Amygdala (tissue), 56 donors: ENCODE results near the gene DHX15.
A peak's percentile ranks its signal among the peaks of the same experiment; 100 is the strongest.

Experiments used
- DNase-seq, 56 donors: peaks; one replicate each; lab custom pipeline; 2025; lab: John Stamatoyannopoulos, UW

The DHX15 gene

DNA sequence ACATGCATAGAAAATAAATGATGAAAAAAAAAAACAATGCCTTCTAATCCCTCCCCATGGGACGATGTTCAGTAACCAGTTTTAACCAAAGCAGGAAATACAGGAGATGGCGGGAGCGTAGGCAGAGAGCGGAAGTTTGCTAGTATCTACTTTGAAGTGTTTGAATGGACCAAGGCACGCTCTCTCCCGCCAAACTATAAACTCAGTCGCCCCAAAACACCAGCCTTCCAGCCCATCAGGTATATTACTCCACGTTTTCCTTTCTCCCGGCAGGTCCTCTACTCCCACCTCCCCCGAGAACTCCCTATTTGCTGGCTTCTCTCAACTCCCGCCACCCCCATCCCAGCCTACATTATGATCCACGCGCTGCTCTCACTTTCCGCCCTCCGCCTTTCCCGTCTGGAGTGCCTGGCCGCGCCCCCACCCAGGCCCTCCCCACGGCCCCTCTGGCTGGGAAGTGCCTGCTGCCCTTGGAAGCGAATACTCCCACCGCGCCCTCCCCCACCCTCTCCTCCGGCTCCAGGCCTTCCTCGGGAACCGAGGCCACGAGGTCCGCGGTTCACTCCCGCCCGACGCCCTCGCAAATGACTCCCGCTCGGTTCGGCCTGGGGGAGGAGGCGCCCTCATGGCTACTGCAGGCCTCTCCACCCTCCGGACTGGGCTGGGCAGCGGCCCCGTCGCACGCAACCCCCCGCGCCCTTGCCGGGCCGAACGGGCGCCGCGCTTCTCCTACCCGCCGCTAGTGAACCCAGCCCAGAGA, 723 bp downstream of the DHX15 start:
- DNase-seq: peak in 44 of 56 donors; percentile 20 to 75 (median 50)

DNA sequence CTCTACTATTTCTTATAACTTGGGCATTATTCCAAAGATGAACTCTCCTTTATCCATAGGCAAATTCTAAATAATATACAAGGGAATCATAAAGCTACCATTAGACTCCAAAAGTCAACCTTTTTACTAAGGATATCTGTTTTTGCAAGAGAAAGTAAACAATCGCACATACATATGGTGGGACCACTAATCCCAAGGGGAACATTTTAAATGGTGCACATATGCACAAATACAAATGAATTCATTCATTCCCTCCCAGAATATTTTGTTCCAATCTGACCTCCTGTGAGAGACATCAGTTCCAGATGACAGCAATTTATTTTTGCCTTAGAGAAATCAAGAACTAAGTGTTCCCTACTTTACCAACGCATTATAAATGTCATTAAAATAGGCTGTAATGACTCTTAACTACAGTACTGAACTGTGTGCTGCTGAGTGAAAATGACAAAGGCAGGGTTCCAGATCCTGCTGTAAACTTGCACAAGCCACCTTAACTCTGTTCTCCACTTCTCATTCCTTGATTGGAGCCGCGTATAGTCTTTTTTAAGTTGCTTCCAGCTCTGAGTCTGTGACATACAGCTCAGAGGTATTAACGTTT, 2.0 kb downstream of the DHX15 start:
- no peak for DNase-seq

DNA sequence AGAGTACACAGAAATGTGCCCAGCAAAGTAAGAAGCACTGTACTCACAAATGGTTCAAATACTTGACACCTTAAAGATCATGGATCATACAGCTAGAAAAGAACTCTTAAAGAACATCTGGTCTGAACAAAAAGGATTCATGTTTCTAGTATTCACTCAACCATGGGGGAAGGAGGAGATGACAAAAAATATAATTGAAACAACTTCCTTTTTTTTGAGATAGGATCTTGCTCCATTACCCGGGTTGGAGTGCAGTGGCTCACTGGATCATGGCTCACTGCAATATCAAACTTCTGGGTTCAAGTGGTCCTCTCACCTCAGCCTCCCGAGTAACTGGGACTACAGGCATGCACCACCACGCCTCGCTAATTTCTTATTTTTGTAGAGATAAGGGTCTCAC, 6.0 kb downstream of the DHX15 start:
- no peak for DNase-seq

GRCh38 chr4:24576276-24576675, 8.1 kb downstream of the DHX15 start:
- no peak for DNase-seq

DNA sequence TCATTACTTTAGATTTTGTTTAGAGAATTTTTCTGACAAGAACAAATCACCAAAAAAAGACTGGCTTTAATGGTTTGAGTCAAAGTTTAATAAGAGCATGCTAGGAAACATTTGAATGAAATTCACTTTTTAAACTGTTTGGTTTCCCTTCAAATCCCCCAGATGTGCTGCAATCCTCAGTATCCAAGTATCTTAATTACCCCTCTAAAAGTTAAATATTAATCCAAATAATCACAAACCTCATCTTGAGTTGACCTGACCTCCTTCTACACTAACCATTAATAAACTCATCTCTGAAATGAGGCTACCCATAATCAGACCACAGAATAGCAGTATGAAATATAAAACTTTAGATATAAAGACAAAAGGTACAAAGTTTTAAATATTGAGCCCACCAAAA, 10.1 kb downstream of the DHX15 start:
- DNase-seq: no peak

DNA sequence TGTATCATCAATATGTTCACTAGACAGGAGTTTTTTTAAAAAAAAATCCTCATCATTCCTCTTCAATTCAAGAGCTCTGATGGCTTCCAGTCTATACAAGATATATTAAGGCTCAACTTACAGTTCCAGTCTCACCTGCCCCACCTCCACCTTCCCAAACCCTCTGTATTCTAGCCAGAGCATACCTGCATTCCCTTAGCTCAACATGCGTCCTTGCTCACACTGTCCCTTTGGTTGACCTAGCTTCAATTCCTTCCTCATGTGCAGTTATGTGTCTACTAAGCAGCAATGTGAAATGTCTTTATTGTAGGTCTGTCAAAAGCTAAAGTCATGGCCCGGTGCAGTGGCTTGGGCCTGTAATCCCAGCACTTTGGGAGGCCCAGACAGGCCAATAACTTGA, 10.8 kb downstream of the DHX15 start:
- no peak for DNase-seq

- DNase-seq: no peak
Measured at GRCh38 chr4:24570574-24571236, 13.6 kb downstream of the DHX15 start.

DNA sequence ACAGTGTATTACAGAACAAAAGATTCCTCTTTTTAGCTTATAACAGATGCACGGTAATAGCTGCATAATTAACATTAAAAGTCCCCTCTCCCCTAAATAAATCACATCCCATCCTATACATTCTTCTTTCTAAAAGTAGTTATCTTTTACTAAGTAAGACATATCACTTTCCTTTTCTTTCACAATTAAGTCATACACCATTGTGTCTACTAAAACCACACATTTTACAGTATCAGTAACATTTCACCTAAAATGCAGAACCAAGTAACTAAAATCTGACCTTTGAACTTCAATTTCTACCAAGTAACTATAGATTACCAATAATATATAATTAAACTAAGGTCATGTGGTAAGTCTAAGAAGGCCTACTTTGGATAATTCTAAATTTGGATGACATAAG, 14.2 kb downstream of the DHX15 start:
- no peak for DNase-seq

- DNase-seq: no peak
Measured at GRCh38 chr4:24569662-24570061, 14.7 kb downstream of the DHX15 start.

GRCh38 chr4:24568425-24568824, 15.9 kb downstream of the DHX15 start:
- DNase-seq: no peak

DNA sequence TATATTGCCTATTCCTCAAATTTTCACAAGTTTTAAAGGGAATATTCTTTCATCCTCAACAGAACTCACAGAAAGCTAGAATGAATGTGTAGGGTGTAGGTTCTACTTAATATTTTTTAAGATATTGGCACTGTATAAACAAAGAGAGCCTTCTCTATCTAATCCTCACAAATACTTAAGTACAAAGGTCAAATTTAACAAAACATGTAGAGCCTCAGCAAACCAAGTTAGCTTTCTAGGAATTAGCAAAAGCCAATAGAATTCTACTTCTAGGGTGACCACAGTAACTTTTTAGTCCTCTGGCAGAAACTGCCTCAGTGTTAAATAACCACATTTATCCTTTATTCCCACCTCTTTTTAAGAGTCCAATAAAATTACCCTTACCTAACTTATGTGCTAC, 19.3 kb downstream of the DHX15 start:
- DNase-seq: no peak

- DNase-seq: no peak
Measured at GRCh38 chr4:24564488-24564887, 19.9 kb downstream of the DHX15 start.

DNA sequence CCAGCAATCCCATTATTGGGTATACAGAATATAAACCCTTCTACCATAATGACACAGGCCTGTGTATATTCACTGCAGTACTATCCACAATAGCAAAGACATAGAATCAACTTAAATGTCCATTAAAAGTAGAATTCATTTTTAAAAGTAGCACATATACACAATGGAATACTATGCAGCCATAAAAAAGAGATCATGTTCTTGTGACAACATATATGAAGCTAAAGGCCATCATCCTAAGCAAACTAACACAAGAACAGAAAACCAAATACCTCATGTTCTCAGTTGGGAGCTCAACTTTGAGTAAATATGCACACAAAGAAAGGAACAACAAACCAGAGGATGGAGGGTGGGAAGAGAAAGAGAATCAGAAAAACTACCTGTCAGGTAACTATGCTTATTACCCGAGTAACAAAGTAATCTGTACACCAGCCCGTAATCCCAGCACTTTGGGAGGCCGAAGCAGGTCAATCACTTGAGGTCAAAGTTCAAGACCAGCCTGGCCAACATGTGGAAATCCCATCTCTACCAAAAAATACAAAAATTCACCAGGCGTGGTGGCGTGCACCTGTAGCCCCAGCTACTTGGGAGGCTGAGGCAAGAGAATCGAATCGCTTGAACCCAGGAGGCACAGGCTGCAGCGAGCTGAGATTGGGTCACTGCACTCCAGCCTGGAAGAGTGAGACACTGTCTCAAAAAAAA, 22.8 kb downstream of the DHX15 start:
- DNase-seq: no peak

- DNase-seq: no peak
Measured at GRCh38 chr4:24560868-24561368, 23.4 kb downstream of the DHX15 start.

DNA sequence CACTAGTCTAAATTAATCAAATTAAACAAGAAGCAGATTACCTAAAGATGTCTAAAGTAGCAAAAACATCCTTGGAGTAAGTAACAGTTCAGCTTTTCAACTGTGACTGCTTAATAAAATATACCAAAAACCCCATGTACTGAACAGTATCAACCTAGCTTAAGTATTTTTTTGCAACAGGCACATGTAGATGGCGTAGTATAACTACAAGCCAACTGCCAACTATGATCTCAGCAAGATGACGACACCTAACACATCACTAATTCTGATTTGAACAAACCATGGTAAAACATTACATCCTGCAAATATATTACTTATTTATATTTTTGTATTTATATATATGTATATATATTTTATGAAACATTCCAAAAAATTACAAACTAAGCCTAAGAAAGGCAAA, 24.5 kb downstream of the DHX15 start:
- DNase-seq: no peak

DNA sequence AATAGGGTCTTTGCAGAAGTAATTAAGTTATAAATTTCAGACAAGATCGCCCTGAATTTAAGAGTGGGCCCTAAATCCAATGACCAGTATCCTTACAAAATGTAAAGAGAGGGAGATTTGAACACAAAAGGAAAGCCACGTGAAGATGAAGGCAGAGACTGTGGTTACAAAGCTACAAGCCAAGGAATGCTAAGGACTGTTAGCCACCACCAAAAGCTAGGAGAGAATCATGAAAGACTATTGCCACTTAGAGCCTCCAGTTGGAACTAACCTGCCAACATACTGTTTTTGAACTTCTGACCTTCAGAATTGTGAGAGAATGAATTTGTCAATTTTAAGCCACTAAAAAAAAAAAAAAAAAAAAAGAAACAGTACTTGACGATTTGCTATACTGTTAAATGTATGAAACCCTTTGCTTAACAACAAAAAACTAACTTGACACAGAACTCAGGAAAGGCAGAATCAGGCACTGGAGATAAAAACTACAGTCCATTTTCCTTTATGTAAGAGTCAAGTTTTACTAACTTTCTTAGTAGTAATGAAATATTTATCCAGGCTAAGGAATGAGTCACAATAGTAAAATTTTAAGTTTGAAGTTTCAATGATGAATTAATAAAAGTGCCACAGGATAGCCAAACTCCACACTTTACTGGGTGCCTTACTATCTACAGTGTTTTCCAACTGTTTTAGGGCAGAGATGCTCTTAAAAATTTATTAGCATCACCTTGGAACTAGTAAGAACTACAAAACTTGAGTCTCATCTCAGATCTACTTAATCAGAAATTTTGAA, 25.1 kb downstream of the DHX15 start:
- no peak for DNase-seq

GRCh38 chr4:24557026-24558025, 27.0 kb downstream of the DHX15 start:
- no peak for DNase-seq

DNA sequence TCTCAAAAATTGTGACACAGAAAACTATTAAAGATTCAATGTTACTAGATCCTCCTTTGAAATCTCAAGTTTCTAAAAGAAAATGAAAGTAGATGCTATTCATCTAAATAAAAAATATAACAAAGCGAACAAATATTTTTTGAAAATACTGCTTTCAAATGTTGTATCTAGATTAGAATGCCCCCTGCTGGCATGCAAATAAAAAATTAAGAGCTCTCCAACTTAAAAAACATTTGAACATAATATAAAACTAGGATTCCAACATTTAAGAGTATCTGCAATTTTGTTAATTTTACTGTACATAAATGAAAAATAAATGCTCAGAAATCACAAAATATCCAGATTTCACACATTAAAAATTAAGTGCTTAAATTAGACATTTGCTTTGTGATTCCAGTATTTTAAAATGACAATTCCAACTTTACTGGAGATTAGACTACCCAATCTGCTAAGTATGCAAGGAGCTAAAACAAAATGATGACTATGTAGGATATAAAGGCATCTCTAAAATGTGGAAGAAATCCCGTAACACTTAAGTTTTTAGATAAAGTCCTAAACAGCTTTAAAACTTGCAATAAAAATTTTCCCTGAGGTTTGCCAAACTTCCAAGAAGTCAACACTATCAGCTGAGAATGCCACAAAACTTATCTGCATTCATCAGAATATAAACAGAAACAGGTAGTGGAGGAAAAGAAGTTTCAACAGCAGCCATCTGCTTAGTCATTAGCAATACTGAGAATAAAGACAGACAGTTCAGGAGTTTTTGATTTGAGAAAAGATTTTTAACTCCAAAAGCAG, 32.7 kb downstream of the DHX15 start:
- DNase-seq: no peak
